GM12874 (cell line): ENCODE measurements around the gene GPHB5.

ENCODE experiments used
- CTCF ChIP-seq: IDR thresholded peaks from 2 replicates; pipeline ENCODE4 v1.5.1; 2011; ENCODE audit warnings: low read depth, mild to moderate bottlenecking, control low read depth, low read length, moderate library complexity; ENCODE audit not compliant: insufficient read depth

The GPHB5 gene

GRCh38 chr14:63277591-63278183 lies 41.0 kb downstream of the GPHB5 start:
- no peak for TF ChIP-seq CTCF

GRCh38 chr14:63276492-63277342 lies 42.0 kb downstream of the GPHB5 start:
- peak; percentile 52; the same call in 1 of the 2 replicates for TF ChIP-seq CTCF

GRCh38 chr14:63276016-63276415 lies 42.7 kb downstream of the GPHB5 start:
- TF ChIP-seq CTCF: no peak

- no peak for TF ChIP-seq CTCF
Measured at GRCh38 chr14:63275611-63276010, 43.1 kb downstream of the GPHB5 start.

GRCh38 chr14:63273717-63274655 lies 44.7 kb downstream of the GPHB5 start:
- TF ChIP-seq CTCF: no peak

- no peak for TF ChIP-seq CTCF
Measured at GRCh38 chr14:63273129-63273528, 45.6 kb downstream of the GPHB5 start.

- no peak for TF ChIP-seq CTCF
Measured at GRCh38 chr14:63269561-63270225, 49.0 kb downstream of the GPHB5 start.
